ENCODE measurements around the gene AQP12B. TPM values are rescaled to one million over a fixed set of nuclear protein-coding genes. Genes with fewer than 3 reads are reported as not detected.

Gene AQP12B
- total and polyA plus RNA-seq, 2 of the 13 experiments (the other 11 are each of a cell fraction or from before 2014, with no cell fraction given): not detected

- Histone ChIP-seq H3K36me3 (replicated peaks in 1 of 2; ENCODE audit: control insufficient read depth in 1 of 2, insufficient read depth in 2 of 2, low read length in 2 of 2) (no peaks in the 10 kb centered on the region), H3K27me3 (ENCODE audit: control insufficient read depth in 1 of 2, insufficient read depth in 2 of 2, low read length in 2 of 2) (peaks cover 27 to 50% of the 10 kb centered on the region in 2 experiments), H3K4me3 (replicated peaks in 1 of 3; ENCODE audit: insufficient read depth in 1 of 3, low read depth in 2 of 3, low read length in 3 of 3) (no peak overlapping the region), H3K9me3 (ENCODE audit: low read length) (no peaks in the 10 kb centered on the region), H3K79me2 (ENCODE audit: insufficient read depth, low read length) (no peaks in the 10 kb centered on the region), H2AFZ (ENCODE audit: low read length) (no peak overlapping the region), H3K4me1 (ENCODE audit: insufficient read depth, low read length) (no peaks in the 10 kb centered on the region), H3K9ac (ENCODE audit: insufficient read depth, low read depth, low read length) (no peak overlapping the region), H3K27ac (ENCODE audit: extremely low read length, insufficient read depth, low read length) (no peak overlapping the region), H3K4me2 (ENCODE audit: low read depth, low read length) (no peak overlapping the region), H4K20me1 (ENCODE audit: insufficient read depth, low read length) (no peaks in the 10 kb centered on the region)
- no peak for DNase-seq (ENCODE audit: low spot score)
- ATAC-seq: no peak
- no peak for FAIRE-seq
- ChIA-PET CTCF (ENCODE audit: low intra/inter-chr PET ratio, low total read pairs) (no interaction called here), POLR2A (no interaction called here)
- no TSS peak for BruUV-seq (replicated peaks)
- 6% methylated on average over 13 of the region's 14 CpGs for WGBS (ENCODE audit: low lambda C conversion rate)
- intact Hi-C loops (cut with micrococcal nuclease; ENCODE audit: unreplicated experiment): no loop called here
- in situ Hi-C loops (cut with HindIII; ENCODE audit: extremely low pct_ligation_motif_present, low pct_unique_long_range_greater_than_20kb): no loop called here
- no peak for TF ChIP-seq ZNF256 (CRISPR knock-in tag; conservative IDR thresholded peaks at IDR 0.05)
- TF ChIP-seq NCOA1 (CRISPR knock-in tag; IDR thresholded peaks at IDR 0.05): no peak
- TF ChIP-seq THRA (CRISPR knock-in tag; IDR thresholded peaks at IDR 0.05; ENCODE audit: borderline replicate concordance): no peak
- no peak for TF ChIP-seq ZNF574 (CRISPR knock-in tag; IDR thresholded peaks at IDR 0.05)
- no peak for TF ChIP-seq RFXANK (CRISPR knock-in tag; IDR thresholded peaks at IDR 0.05)
- TF ChIP-seq ZNF350 (CRISPR knock-in tag; IDR thresholded peaks at IDR 0.05; ENCODE audit: borderline replicate concordance, low read depth): no peak
- no peak for TF ChIP-seq ARID2 (CRISPR knock-in tag; IDR thresholded peaks at IDR 0.05; ENCODE audit: borderline replicate concordance)
- TF ChIP-seq HOMEZ (CRISPR knock-in tag; IDR thresholded peaks at IDR 0.05; ENCODE audit: low read depth): no peak
- no peak for TF ChIP-seq ZNF567 (CRISPR knock-in tag; IDR thresholded peaks at IDR 0.05; ENCODE audit: borderline replicate concordance)
- no peak for TF ChIP-seq PITX1 (CRISPR knock-in tag; IDR thresholded peaks at IDR 0.05)
- no peak for TF ChIP-seq ZSCAN21 (CRISPR knock-in tag; IDR thresholded peaks at IDR 0.05; ENCODE audit: borderline replicate concordance)
- TF ChIP-seq ZFP90 (CRISPR knock-in tag; IDR thresholded peaks at IDR 0.05; ENCODE audit: borderline replicate concordance): no peak
- TF ChIP-seq ATF1 (CRISPR knock-in tag; IDR thresholded peaks at IDR 0.05): no peak
- no peak for TF ChIP-seq UBTF (CRISPR knock-in tag; IDR thresholded peaks at IDR 0.05)
- TF ChIP-seq GPN1 (CRISPR knock-in tag; IDR thresholded peaks at IDR 0.05; ENCODE audit: borderline replicate concordance): no peak
Observed at GRCh38 chr2:240687741-240688552, 5.3 kb upstream of the AQP12B start.

All from HepG2 (cell line).